Measurements from ENCODE around the gene GALNTL6. TPM values are rescaled to one million over a fixed set of nuclear protein-coding genes. Genes with fewer than 3 reads are reported as not detected.
"Not testable (repeated sequence)": the region's sequence is repeated elsewhere in the genome, so short reads cannot be mapped to it uniquely, and the experiment has no call there.

GALNTL6 gene
- total RNA-seq, 1 donor, result 0.10 TPM

- Histone ChIP-seq H3K27me3 (ENCODE audit: insufficient read depth, low read length) (no peaks in the 10 kb centered on the region), H3K4me1 (ENCODE audit: insufficient read depth, low read length) (no peaks in the 10 kb centered on the region), H3K9me3 (ENCODE audit: low read depth, low read length) (no peaks in the 10 kb centered on the region), H3K4me3 (ENCODE audit: low read length) (no peak overlapping the region)
These were observed 549.4 kb downstream of the GALNTL6 start for GRCh38 chr4:172362569-172362968.

DNA sequence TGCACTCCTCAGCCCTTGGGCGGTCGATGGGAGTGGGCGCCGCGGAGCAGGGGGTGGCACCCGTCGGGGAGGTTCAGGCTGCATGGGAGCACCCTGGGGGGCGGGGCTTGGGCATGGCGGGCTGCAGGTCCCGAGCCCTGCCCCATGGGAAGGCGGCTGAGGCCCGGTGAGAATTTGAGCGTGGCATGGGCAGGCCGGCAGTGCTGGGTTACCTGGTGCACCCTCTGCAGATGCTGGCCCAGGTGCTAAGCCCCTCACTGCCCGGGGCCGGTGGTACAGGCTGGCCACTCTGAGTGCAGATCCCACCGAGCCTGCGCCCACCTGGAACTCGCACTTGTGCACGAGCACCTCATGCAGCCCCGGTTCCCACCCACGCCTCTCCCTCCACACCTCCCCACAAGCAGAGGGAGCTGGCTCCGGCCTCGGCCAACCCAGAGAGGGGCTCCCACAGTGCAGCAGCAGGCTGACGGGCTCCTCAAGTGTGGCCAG lies 556.3 kb downstream of the GALNTL6 start:
- Histone ChIP-seq H3K9me3 (ENCODE audit: low read depth, low read length) (no peaks in the 10 kb centered on the region), H3K27me3 (ENCODE audit: insufficient read depth, low read length) (no peaks in the 10 kb centered on the region), H3K4me3 (ENCODE audit: low read length) (no peak overlapping the region), H3K4me1 (ENCODE audit: insufficient read depth, low read length) (no peaks in the 10 kb centered on the region)

DNA sequence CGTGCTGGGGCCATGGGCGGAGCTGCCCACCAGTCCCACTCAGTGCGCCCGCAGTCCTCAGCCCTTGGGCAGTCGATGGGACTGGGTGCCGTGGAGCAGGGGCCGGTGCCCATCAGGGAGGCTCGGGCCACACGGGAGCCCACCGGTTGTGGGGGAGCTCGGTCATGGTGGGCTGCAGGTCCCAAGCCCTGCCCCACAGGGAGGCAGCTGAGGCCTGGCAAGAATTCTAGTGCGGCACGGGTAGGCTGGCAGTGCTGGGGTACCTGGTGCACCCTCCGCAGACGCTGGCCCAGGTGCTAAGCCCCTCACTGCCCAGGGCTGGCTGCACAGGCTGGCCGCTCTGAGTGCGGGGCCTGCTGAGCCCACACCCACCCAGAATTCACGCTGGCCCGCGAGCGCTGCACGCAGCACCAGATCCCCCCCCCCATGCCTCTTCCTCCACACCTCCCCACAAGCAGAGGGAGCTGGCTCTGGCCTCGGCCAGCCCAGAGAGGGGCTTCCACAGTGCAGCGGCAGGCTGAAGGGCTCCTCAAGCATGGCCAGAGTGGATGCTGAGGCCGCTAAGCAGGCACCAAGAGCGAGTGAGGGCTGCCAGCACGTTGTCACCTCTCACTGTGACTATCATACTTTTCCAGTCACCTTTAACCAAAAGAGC lies 564.4 kb downstream of the GALNTL6 start:
- no peaks in the 10 kb centered on the region for H3K9me3 ChIP-seq (ENCODE audit: low read depth, low read length)
- no peaks in the 10 kb centered on the region for H3K4me1 ChIP-seq (ENCODE audit: insufficient read depth, low read length)
- no peaks in the 10 kb centered on the region for H3K27me3 ChIP-seq (ENCODE audit: insufficient read depth, low read length)
- no peak overlapping the region for H3K4me3 ChIP-seq (ENCODE audit: low read length)

DNA sequence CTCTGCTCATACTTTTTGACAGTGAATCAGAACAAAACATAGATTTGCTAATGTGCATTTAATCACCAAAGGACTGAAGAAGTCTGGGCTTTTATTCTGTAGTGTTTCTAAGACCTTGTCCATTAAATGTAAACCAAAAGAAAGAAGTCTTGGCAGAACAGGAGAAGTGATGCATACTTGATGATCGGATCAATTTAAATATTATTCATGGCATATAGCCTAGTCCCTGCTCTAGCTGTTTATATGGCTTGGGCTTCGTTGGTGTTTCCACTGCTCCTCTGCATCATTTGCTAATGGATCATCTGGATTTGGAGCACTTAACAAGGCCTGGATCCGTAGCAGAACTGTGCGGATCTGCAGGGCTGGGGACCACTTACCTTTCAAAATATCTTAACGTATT lies 566.6 kb downstream of the GALNTL6 start:
- H3K4me1 ChIP-seq (ENCODE audit: insufficient read depth, low read length), result no peaks in the 10 kb centered on the region
- no peaks in the 10 kb centered on the region for H3K27me3 ChIP-seq (ENCODE audit: insufficient read depth, low read length)
- H3K9me3 ChIP-seq (ENCODE audit: low read depth, low read length), result no peaks in the 10 kb centered on the region
- no peak overlapping the region for H3K4me3 ChIP-seq (ENCODE audit: low read length)

GRCh38 chr4:172390331-172390730 lies 577.1 kb downstream of the GALNTL6 start:
- no peaks in the 10 kb centered on the region for H3K27me3 ChIP-seq (ENCODE audit: insufficient read depth, low read length)
- no peaks in the 10 kb centered on the region for H3K9me3 ChIP-seq (ENCODE audit: low read depth, low read length)
- H3K4me3 ChIP-seq (ENCODE audit: low read length), result no peak overlapping the region
- H3K4me1 ChIP-seq (ENCODE audit: insufficient read depth, low read length), result no peaks in the 10 kb centered on the region

DNA sequence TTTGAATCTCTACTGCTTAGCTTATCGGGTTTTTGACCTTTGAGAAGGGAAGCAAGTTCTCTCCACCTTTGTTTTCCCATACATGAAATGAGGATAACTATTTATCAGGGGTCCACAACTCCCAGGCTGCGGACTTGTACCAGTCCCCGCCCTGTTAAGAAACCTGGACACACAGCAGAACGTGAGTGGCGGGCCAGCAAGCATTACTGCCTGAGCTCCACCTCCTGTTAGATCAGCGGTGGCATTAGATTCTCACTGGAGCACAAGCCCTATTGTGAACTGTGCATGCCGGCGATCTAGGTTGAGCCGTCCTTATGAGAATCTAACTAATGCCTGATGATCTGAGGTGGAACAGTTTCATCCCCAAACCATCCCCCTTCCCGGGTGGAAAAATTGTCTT lies 579.5 kb downstream of the GALNTL6 start:
- Histone ChIP-seq H3K4me1 (ENCODE audit: insufficient read depth, low read length) (no peaks in the 10 kb centered on the region), H3K9me3 (ENCODE audit: low read depth, low read length) (no peaks in the 10 kb centered on the region), H3K4me3 (ENCODE audit: low read length) (no peak overlapping the region), H3K27me3 (ENCODE audit: insufficient read depth, low read length) (no peaks in the 10 kb centered on the region)

- H3K4me1 ChIP-seq (ENCODE audit: insufficient read depth, low read length), result no peaks in the 10 kb centered on the region
- no peaks in the 10 kb centered on the region for H3K27me3 ChIP-seq (ENCODE audit: insufficient read depth, low read length)
- no peak overlapping the region for H3K4me3 ChIP-seq (ENCODE audit: low read length)
- H3K9me3 ChIP-seq (ENCODE audit: low read depth, low read length), result no peaks in the 10 kb centered on the region
These were observed 580.0 kb downstream of the GALNTL6 start for GRCh38 chr4:172393220-172393619.

DNA sequence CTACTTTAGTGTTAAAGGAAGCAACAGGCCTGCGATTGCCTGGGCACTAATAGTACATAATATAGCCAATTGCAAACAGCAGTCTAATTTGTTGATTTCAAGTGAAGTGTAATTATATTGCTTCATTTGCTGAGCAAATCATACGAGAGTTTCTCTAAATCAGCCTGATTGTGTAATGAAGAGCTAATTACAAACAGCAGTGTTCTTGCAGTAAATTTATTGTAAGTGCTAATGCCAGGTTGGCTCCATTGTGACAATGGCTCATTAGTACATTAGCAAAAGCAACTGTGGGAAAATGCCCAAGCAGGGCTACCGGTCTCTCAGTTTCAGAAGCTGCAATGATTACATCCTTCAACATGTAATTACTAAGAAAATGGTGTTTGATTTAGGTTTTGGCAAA lies 591.5 kb downstream of the GALNTL6 start:
- no peaks in the 10 kb centered on the region for H3K27me3 ChIP-seq (ENCODE audit: insufficient read depth, low read length)
- H3K9me3 ChIP-seq (ENCODE audit: low read depth, low read length), result peaks cover 8% of the 10 kb centered on the region
- no peak overlapping the region for H3K4me3 ChIP-seq (ENCODE audit: low read length)
- no peaks in the 10 kb centered on the region for H3K4me1 ChIP-seq (ENCODE audit: insufficient read depth, low read length)

DNA sequence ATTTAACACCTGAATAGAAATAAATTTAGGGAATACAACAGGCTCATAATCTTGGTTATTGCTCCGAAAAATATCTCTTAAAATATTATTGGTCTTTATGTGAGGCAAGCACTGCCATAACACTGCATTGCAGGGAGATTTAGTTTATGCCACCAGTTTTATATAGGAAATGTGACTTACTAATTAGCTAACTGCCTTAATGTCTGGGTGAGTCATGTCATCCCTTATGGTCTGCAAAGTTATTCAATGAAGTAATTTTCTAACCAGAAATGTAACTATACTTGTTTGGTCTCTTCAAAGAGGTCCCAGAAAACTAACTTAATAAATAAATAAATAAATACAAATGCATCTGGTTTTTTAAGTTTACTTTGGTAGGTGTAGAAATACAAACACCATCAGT lies 597.2 kb downstream of the GALNTL6 start:
- H3K4me3 ChIP-seq (ENCODE audit: low read length), result no peak overlapping the region
- H3K4me1 ChIP-seq (ENCODE audit: insufficient read depth, low read length), result no peaks in the 10 kb centered on the region
- no peaks in the 10 kb centered on the region for H3K27me3 ChIP-seq (ENCODE audit: insufficient read depth, low read length)
- H3K9me3 ChIP-seq (ENCODE audit: low read depth, low read length), result no peaks in the 10 kb centered on the region

DNA sequence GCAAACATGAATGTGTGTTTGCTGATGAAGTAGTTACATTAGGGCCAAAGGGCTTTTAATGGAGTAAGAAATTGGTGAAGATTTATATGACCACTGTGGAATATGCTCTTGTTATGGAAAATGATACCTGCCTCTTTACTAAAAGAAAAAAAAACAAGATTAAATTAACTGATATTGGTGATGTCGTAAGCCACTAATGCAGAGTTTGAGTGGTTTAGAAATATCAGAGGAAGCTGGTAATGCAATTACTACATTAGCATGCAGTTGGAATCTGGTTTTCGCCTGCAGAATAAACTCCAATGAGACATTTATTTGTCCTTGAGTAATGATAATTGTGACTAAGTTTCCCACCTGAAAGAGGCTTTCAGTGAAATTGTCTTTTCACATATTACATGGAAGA lies 597.9 kb downstream of the GALNTL6 start:
- Histone ChIP-seq H3K4me3 (ENCODE audit: low read length) (no peak overlapping the region), H3K9me3 (ENCODE audit: low read depth, low read length) (no peaks in the 10 kb centered on the region), H3K27me3 (ENCODE audit: insufficient read depth, low read length) (no peaks in the 10 kb centered on the region), H3K4me1 (ENCODE audit: insufficient read depth, low read length) (no peaks in the 10 kb centered on the region)

- H3K9me3 ChIP-seq (ENCODE audit: low read depth, low read length), result no peaks in the 10 kb centered on the region
- H3K4me3 ChIP-seq (ENCODE audit: low read length), result no peak overlapping the region
- H3K4me1 ChIP-seq (ENCODE audit: insufficient read depth, low read length), result no peaks in the 10 kb centered on the region
- H3K27me3 ChIP-seq (ENCODE audit: insufficient read depth, low read length), result no peaks in the 10 kb centered on the region
These were observed 599.8 kb downstream of the GALNTL6 start for GRCh38 chr4:172412851-172413580.

DNA sequence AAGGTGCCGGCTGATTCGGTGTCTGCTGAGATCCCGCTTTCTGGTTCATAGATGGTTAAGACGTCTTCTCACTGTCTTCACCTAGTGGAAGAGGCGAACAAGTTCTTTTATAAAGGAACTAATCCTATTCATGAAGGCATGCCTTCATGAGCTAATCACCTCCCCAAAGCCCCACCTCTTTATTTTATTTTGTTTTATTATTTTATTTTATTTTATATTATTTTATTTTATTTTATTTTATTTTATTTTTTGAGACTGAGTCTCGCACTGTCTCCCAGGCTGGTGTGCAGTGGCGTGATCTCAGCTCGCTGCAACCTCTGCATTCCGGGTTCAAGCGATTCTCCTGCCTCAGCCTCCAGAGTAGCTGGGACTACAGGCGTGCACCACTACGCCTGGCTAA lies 615.8 kb downstream of the GALNTL6 start:
- H3K4me3 ChIP-seq (ENCODE audit: low read length); H3K4me1 ChIP-seq (ENCODE audit: insufficient read depth, low read length); H3K27me3 ChIP-seq (ENCODE audit: insufficient read depth, low read length); H3K9me3 ChIP-seq (ENCODE audit: low read depth, low read length): not testable (repeated sequence)

DNA sequence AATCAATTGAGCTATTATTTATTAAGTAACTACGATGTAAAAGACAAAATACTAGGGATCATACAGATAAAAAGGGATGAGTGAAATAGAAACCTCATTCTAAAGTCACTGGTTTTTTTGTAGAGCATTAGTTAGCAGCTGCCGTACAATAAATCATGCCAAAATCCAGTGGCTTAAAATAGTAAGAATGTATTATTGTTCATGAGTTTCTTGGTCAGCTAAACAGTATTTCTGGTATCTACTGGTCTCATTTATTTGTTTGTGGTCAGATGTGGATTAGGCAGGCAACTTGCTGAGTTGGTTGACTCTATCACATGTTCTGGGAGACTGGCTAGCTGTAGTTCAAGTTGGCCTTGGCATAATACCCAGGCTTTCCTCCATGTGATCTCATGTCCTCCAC lies 667.3 kb downstream of the GALNTL6 start:
- H3K4me1 ChIP-seq (ENCODE audit: insufficient read depth, low read length), result no peaks in the 10 kb centered on the region
- peaks cover 7% of the 10 kb centered on the region for H3K9me3 ChIP-seq (ENCODE audit: low read depth, low read length)
- no peaks in the 10 kb centered on the region for H3K27me3 ChIP-seq (ENCODE audit: insufficient read depth, low read length)
- no peak overlapping the region for H3K4me3 ChIP-seq (ENCODE audit: low read length)

DNA sequence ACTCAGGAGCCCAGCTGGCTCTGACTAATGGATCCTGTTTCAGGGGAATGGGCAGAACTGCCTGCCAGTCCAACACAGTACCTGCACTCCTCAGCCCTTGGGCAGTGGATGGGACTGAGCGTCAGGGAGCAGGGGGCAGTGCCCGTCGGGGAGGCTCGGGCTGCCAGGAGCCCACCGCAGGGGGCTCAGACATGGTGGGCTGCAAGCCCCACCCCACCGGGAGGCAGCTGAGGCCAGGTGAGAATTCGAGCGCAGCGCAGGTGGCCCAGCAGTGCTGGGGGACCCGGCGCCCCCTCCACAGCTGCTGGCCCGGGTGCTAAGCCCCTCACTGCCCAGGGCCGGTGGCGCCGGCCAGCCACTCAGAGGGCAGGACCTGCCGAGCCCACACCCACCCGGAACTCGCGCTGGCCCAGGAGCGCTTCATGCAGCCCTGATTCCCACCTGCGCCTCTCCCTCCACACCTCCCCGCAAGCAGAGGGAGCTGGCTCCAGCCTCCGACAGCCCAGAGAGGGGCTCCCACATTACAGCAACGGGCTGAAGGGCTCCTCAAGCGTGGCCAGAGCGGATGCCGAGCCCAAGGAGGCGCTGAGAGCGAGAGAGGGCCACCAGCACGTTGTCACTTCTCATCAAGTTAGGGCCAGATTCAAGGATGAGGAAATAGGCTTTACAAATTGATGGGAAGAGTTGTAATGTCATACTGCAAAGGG lies 668.8 kb downstream of the GALNTL6 start:
- peaks cover 7% of the 10 kb centered on the region for H3K9me3 ChIP-seq (ENCODE audit: low read depth, low read length)
- H3K27me3 ChIP-seq (ENCODE audit: insufficient read depth, low read length), result no peaks in the 10 kb centered on the region
- no peak overlapping the region for H3K4me3 ChIP-seq (ENCODE audit: low read length)
- no peaks in the 10 kb centered on the region for H3K4me1 ChIP-seq (ENCODE audit: insufficient read depth, low read length)

- no peaks in the 10 kb centered on the region for H3K4me1 ChIP-seq (ENCODE audit: insufficient read depth, low read length)
- no peaks in the 10 kb centered on the region for H3K9me3 ChIP-seq (ENCODE audit: low read depth, low read length)
- H3K4me3 ChIP-seq (ENCODE audit: low read length), result no peak overlapping the region
- H3K27me3 ChIP-seq (ENCODE audit: insufficient read depth, low read length), result no peaks in the 10 kb centered on the region
These were observed 671.8 kb downstream of the GALNTL6 start for GRCh38 chr4:172485007-172485406.

Measured in mononuclear cell (primary cell).